ENCODE data around the gene PLEKHB2.
"Not testable (repeated sequence)": the region's sequence is repeated elsewhere in the genome, so short reads cannot be mapped to it uniquely, and the experiment has no call there.

PLEKHB2 gene

DNA sequence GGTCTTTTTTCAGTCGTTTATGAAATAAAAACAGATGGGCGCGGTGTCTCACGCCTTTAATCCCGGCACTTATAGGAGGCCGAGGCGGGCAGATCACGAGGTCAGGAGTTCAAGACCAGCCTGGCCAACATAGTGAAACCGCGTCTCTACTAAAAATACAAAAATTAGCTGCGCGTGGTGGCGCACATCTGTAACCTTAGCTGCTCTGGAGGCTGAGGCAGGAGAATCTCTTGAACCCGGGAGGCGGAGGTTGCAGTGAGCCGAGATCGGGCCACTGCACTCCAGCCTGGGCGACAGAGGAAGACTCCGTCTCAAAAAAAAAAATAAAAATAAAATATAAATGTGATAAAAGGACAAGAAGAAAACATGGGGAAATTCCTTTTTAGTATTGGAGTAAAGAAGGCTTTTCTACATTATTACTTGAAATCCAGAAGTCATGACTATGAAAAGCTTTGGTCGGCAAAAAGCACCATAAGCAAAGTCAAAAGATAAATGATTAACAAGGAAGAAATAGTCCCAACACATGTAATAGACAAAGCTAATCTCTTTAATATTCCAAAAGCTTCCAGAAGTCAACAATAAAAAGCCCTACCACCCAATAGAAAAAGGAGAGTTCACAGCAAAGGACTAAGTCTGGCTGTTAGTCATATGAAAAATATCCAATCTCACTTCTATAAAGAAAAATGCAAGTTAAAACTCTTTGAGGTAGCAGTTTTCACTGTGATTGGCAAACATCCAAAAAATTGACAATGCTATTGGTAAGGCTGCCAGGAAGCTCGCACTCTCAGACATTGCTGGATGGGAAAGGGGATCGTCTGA, 10.5 kb upstream of the PLEKHB2 start:
- in situ Hi-C loops (cut with MboI; ENCODE audit: low sequenced_read_pairs, unreplicated experiment) = no loop called here

DNA sequence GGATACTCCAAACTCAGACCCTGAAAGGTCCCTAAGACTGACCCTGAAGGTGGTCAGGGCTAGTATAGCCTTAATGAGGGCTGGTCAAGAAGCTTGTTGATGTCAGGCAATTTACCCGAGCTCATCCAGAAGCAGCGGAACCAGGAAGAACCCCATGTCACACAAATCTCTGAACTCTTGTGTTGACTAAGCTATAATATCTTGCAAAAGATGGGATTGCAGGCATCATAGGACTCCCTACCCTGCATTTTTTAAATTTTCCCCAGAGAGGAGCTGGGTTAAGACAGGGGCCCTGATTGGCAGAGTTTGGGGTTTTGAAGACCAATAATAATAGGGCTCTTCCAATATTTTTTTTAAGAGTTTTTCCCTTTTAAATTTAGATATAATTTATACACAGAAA, 2.0 kb upstream of the PLEKHB2 start:
- TF ChIP-seq, protein P1, sequence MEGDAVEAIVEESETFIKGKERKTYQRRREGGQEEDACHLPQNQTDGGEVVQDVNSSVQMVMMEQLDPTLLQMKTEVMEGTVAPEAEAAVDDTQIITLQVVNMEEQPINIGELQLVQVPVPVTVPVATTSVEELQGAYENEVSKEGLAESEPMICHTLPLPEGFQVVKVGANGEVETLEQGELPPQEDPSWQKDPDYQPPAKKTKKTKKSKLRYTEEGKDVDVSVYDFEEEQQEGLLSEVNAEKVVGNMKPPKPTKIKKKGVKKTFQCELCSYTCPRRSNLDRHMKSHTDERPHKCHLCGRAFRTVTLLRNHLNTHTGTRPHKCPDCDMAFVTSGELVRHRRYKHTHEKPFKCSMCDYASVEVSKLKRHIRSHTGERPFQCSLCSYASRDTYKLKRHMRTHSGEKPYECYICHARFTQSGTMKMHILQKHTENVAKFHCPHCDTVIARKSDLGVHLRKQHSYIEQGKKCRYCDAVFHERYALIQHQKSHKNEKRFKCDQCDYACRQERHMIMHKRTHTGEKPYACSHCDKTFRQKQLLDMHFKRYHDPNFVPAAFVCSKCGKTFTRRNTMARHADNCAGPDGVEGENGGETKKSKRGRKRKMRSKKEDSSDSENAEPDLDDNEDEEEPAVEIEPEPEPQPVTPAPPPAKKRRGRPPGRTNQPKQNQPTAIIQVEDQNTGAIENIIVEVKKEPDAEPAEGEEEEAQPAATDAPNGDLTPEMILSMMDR (IDR thresholded peaks at IDR 0.05; ENCODE audit: borderline replicate concordance, control extremely low read depth, extremely low read depth, insufficient read depth, missing control alignments) = no peak
- DNase-seq (ENCODE audit: low spot score) = no peak
- in situ Hi-C loops (cut with MboI; ENCODE audit: low sequenced_read_pairs, unreplicated experiment) = no loop called here

More for the DNA sequence above, 10.5 kb upstream of the PLEKHB2 start:
- TF ChIP-seq, protein P1 (IDR thresholded peaks at IDR 0.05; ENCODE audit: borderline replicate concordance, control extremely low read depth, extremely low read depth, insufficient read depth, missing control alignments) = no peak
- no peak for DNase-seq (ENCODE audit: low spot score)

DNA sequence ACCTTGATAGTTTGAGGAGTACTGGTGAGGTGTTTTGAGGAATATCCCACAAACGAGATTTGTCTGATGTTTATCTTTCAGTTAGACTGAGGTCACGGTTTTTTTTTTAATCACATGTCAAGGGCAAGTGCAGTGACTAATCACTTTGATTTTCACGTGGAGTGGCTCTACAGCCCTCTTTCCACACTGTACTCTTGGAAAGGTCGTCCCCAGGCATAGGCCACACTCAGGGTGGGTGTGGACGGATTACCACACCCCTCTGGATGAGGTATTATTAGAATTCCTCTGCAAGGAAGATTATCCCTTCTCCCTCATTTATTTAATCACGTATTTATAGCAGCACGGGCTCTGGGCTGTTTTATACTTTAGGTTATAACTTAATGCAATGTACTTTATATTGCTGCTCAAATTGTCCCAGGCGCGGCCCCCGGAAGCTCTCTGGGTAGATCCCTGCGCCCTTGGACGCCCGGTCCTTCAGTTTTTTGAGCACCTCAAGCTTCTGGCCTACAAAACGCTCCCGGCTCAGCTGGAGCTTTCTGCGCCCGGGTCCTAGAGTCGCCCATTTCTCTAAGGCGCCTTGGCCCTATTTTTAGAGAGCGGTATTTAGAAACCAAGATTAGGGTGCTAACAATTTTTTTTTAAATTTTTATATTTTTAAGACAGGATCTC, 515 bp upstream of the PLEKHB2 start:
- in situ Hi-C loops (cut with MboI; ENCODE audit: low sequenced_read_pairs, unreplicated experiment) = no loop called here
- DNase-seq (ENCODE audit: low spot score) = peak; percentile 79
- TF ChIP-seq, protein P1 (IDR thresholded peaks at IDR 0.05; ENCODE audit: borderline replicate concordance, control extremely low read depth, extremely low read depth, insufficient read depth, missing control alignments) = no peak

DNA sequence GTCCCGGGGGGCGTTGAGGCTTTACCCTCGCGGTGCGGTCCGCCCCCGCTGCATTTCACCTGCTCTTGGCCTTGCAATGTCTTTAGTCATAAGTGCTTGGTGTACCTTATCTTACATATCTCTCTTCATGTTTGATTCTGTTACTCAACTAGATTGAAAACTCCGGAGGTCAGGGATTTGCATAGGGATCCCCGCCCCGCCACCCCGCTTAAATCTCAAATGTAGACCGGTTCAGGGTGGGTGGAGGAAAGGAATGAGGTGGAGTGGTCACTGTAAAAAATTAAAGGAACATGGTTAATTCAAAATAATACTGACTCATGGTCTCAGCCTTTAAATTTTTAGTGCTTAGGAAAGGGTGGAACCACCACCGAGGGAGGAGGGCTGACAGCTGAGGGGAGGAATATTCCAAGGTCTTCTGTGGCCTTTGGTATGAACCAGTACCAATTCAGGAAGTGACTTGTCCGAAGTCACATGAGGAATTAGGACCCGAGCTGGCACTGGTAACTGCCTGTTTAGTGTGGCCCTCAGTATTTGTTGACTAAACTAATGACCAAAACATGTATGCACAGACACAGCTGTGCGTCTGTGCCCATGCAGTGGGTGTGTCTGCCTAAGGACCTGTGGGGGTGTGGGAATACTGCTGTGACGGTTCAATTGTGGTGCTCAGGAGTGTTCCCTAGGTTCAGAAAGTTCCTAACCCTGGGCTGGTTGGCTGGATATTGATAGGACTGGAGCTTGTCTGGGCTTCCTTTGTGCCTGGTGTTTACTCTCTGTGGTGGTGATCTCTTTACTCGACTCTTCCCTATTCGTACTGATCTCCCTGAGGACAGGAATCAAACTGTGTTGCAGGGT, 1.0 kb downstream of the PLEKHB2 start:
- TF ChIP-seq, protein P1 (IDR thresholded peaks at IDR 0.05; ENCODE audit: borderline replicate concordance, control extremely low read depth, extremely low read depth, insufficient read depth, missing control alignments) = no peak
- DNase-seq (ENCODE audit: low spot score) = peak; percentile 64
- in situ Hi-C loops (cut with MboI; ENCODE audit: low sequenced_read_pairs, unreplicated experiment) = no loop called here

DNA sequence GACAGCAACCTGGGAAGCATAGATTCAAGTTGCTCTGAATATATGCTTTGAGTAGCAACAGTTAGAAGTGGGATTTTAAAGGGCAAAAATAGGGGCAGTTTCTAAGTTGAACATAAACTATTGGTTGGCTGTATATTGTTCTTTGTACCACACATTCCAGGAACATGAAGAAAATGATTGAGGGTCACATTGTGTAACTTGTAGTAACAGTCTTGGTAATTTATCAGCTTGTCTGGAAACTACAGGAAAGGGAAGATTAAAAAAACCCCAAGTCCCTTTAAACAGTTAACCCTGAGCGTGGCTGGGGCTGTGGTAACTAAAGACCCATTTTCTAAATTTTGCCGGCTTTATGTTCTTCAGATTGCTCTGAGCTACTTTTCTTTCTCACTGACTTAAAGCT, 7.4 kb downstream of the PLEKHB2 start:
- in situ Hi-C loops (cut with MboI; ENCODE audit: low sequenced_read_pairs, unreplicated experiment) = no loop called here
- no peak for DNase-seq (ENCODE audit: low spot score)
- TF ChIP-seq, protein P1 (IDR thresholded peaks at IDR 0.05; ENCODE audit: borderline replicate concordance, control extremely low read depth, extremely low read depth, insufficient read depth, missing control alignments) = no peak

DNA sequence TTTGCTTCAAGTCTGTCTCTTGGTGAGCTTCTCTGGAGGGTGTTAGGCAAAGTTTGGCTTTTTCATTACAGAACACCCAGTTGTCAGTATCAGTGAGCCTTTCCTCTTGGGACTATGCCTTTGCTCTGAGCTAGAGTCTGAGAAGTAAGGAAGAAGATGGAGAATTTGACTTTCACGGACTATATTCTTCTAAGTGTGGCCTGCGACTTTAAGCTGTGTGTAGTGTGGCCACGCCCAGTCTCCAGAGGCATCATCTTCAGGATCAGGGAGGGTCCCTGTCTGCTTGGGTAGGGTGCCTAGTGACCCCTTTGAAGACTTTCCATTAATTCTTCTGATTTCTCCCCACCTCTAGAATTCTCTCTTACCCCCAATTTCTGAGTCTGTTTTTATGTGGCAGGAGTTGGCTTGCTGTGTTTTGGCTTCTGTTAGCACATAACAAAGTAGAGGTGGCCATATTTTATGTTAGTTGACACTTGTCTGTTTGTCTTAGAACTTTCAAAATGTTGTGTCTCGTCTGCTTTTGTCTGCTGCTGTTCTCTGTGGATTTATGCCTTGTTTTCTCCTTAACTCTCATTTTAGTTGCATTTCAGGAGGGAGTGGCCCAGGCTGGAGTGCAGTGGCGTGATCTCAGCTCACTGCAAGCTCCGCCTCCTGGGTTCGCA, 8.6 kb downstream of the PLEKHB2 start:
- in situ Hi-C loops (cut with MboI; ENCODE audit: low sequenced_read_pairs, unreplicated experiment) = no loop called here
- TF ChIP-seq, protein P1 (IDR thresholded peaks at IDR 0.05; ENCODE audit: borderline replicate concordance, control extremely low read depth, extremely low read depth, insufficient read depth, missing control alignments) = no peak
- DNase-seq (ENCODE audit: low spot score) = no peak

DNA sequence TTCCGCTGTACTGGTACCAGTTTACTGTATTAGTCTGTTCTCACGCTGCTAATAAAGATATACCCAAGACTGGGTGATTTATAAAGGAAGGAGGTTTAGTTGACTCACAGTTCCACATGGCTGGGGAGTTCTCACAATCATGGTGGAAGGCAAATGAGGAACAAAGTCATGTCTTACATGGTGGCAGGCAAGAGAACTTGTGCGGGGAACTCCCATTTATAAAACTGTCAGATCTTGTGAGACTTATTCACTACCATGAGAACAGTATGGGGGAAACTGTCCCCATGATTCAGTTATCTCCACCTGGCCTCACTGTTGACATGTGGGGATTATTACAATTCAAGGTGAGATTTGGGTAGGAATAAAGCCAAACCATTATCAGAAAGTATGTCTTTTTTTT, 9.8 kb downstream of the PLEKHB2 start:
- DNase-seq (ENCODE audit: low spot score); in situ Hi-C loops (cut with MboI; ENCODE audit: low sequenced_read_pairs, unreplicated experiment): not testable (repeated sequence)

Measured in GM13976 (cell line).